ENCODE measurements around the gene KCND2.
"Not testable (repeated sequence)": the region's sequence is repeated elsewhere in the genome, so short reads cannot be mapped to it uniquely, and the experiment has no call there.

The KCND2 gene

DNA sequence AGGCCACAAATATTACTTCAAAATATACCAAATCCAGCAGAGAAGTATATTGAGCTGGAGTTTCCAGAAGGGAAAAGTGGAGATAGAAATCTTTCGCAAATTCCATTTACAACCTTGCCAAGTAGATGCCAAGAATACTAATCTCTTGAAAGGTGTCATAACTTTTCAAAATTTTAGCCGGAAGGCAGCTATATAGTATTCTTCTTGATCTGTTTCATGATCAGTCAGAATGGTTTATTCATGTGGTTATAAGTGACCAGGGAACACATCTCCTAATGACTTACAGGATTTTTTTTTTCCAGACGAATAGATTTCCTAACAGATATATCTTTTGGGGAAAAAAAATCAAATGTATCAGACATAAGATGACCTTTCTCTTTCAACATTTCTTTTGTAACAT is 314.3 kb downstream of the KCND2 start:
- no peak for DNase-seq (ENCODE audit: low spot score)

DNA sequence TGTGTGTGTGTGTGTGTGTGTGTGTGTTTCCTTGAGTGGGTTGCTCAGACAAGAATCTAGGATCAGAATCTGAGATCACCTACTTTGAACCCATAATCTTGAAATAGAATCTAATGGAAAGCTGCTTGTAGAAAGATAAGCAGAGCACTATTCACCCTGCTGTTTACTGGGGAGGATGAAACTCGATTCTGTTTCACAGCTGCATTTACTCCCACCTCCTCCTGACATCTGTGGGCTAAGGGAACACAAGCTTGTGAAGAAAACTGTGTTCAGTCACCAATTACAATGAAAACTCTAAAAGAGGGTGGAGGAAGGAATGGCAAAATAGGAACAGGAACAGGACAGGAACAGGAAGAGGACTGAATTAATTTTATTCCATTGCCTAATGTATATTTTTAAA is 315.4 kb downstream of the KCND2 start:
- DNase-seq (ENCODE audit: low spot score) = no peak

DNA sequence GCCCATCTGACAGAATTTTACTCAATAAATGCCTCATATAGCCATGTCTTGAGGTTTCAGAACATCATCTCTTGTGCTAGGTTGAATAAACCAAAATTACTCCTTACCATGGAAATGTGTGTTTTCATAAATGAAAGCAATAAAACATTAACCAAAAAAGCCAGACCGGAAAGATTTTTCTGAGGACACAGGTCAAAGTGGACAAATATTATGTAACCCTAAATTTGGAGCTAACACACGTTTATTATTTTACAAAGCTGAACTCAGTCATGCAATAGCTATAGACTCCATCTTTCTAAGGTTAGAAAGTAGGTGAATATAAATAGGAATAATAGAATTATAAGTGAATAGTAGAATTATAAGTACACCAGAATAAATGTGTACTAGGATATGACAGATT is 315.9 kb downstream of the KCND2 start:
- DNase-seq (ENCODE audit: low spot score) = no peak

DNA sequence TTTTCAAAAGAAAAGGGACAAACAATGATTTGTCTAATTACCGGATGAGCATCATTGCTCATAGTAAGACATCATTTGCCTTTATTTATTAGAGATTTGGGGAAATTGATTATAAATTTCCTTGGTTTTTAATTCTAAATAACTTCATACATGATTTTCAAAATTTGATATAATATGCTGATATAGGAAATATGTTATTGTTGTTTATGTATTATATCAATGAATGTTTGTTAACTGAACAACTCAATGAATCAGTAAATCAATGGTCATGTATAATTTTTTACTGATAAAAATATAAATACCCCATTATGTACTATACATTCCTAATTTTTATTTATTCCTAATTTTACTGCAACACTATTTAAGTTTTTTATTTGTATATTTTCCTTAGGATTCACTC is 327.6 kb downstream of the KCND2 start:
- no peak for DNase-seq (ENCODE audit: low spot score)

DNA sequence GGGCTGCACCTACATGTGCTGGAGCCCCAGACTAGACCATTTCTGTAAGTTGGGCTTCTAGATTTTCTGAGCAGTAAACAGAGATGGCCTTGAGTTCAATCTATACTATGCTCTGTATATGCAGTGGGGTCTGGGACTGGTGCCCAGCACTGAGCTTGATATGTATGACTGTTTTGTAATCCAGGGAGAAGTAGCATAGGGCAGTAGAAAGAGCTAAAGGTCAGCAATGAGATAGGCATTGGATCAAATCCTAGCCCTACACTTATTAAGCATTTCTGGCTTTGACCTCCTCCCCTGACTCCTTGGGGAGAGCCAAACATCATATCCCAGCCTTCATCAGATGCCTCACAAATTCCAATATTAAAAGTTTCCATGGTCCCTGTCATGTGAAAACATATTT is 330.4 kb downstream of the KCND2 start:
- no peak for DNase-seq (ENCODE audit: low spot score)

DNA sequence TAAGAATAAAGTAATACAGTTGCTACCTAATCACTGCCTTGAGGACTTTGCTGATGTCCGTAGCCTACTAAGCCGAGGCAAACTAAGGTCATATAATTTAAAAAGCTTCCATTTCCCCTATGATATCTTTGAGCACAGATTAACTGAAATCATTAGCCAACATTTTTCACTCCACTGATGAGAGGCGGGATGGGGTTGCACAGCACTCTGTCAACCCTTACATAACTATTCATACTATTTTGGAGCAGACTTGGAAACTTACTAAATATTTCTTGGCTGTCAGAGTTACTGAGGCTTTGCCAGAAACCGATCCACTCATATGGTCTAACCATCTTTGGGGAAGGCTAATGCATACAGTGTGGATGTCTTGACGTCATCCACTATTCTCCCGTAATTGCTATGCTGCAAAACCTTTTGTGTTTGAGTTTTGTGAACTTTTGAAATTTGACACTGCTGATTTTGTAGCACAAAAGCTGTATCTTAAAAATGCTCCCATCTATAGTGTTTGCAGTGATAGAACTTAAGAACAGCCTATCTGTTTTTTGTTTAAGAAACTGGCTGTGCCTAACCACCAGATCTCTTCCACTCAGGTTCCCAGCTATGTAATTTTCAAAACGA is 336.3 kb downstream of the KCND2 start:
- no peak for DNase-seq (ENCODE audit: low spot score)

DNA sequence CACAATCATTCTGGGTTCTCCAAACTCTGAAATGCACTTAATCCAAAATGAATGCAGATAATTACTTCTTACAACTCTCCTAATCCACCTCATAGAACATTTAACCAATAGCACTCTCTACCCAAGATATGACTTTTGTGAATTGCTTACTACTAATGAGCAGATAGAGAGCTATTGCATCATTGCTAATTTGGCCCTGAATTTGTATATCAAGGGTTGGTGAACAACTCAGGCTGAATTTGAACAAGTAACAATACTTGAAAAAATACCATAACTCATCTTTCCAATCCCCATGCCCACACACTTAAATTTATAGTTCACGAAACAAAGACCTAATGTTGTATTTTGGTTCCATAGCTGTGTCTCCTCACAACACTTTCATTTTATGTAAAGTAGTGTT is 339.0 kb downstream of the KCND2 start:
- DNase-seq (ENCODE audit: low spot score) = no peak

DNA sequence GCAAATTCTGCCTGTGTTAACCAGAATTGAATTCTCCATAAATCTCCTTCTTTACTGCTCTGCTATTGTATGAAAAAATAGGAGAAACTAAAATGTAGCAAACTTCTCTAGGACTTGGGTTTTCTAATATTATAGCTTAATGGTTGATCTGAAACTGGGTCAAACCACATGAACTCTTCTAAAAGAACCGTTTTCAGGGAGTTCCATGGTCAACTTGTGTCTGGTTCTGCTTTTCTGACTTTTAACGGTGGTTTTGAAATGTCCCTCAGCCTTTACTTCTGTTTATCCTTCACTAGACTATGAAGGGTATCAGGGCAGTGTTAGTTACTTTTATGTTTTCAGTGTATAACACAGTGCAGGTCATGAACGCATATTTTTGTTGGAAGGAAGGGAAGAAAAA is 342.7 kb downstream of the KCND2 start:
- DNase-seq (ENCODE audit: low spot score) = no peak

DNA sequence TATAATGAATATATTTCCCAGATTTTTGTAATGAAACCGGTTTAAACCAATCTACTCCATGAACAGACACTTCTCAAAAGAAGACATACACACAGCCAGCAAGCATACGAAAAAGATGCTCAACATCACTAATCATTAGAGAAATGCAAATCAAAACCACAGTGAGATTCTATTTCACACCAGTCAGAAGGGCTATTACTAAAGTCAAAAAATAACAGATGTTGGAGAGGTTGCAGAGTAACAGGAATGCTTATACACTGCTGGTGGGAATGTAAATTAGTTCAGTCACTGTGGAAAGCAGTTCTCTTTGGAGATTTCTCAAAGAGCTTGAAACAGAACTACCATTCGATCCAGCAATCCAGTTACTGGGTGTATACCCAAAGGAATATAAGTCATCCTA is 344.3 kb downstream of the KCND2 start:
- no peak for DNase-seq (ENCODE audit: low spot score)

DNA sequence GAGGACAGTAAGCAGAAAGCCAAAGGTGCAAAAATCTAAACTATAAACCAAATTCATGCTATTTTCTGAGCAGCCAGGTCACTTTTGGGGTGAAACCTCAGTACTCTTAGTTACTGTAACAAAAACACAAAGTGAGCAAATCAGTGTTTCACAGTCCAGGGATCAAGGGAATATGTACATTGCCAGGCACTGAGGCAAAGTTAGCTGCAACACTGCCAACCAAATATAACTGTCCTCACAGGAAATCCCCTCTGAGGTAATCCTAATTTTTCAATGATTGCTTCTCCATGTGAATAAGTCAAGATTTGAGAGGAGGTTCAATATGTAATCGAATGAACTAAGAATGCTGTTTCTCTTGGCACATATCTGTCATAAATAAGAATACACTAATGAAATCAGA is 355.3 kb downstream of the KCND2 start:
- no peak for DNase-seq (ENCODE audit: low spot score)

DNA sequence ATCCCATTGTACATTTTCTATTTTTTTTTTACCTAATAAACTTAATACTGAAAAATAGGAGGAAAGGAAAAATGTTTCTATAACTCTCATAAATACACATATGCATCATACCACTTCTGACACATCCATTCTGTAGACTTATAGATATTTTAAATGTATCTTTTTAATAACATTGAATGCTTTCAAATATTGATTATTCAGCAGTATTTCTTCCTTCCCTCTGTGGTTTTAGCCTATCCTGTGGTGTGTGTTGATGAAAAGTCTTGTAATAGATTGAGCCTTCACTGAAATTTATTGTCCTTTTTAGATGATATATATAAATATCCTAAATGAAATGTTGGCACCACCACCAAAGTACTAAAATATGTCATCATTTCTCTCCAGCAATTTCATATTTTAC is 366.9 kb downstream of the KCND2 start:
- DNase-seq (ENCODE audit: low spot score) = no peak

DNA sequence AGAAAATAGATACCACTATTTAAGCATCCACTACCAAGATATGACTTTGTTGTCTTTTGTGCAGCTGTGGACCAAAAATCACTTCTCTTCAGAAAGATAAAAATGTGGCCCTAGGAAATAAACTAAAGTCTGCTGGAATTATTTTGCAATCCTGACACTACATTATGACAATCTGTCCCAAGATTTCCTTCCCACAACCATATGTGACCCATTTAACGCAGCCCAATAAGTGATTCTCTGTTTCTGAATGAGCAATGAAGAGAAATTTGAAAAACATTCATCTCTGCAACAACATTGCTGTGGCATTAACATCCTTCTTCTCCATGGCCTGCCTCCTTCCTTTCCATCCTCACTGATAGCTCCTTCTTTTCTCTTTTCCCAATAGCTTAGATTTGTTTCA is 373.0 kb downstream of the KCND2 start:
- no peak for DNase-seq (ENCODE audit: low spot score)

DNA sequence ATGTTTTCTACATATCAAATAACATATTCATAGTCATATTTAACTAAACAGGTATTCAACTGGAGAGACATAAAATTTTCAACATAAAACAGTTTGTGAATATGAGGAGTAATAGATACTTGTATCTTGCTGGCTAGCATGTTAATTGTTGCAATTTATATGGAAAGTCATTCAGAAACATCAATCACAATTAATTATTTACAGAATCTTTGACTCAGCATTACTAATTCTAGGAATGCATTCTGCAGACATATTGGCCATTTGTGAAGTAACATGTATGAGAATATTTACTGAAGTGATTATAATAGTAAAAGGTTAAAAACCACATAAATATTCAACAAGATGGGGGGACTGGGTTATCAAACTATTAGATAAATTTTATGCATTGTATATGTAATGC is 381.3 kb downstream of the KCND2 start:
- DNase-seq (ENCODE audit: low spot score) = no peak

DNA sequence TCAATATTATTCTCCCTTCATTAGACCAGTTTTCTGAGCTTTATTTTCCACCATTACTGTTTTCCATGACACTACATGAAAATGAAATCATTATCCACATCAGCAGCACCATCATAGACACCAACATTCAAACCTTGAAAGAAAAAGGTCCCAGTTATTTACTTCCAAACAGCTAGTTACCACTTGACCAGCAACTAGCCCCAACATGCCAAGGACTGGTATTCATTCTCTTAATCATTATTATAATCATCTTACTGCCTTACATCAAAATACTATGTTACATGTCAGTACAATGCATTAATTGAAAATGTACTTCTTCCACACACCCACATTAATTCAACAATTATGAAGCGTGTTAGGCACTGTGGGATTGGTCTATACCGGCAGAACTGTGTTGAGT is 385.5 kb downstream of the KCND2 start:
- no peak for DNase-seq (ENCODE audit: low spot score)

DNA sequence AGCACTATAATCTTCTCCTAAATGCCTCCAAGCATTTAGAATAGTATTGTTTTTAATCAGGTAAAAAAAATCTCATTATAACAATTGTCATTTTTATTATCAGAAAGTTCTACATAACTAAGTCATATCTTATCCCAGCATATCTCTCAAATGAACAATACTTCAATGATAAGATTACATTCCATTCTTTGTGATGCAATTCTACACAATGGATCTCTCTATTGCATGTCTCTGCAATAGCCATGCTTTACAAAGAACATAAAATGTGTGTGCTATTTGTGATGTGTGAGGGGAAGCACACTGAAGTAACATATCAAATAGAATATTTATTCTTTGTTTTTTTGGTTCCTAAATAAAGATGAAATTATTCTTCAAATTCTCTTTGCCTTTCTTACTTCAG is 389.3 kb downstream of the KCND2 start:
- no peak for DNase-seq (ENCODE audit: low spot score)

DNA sequence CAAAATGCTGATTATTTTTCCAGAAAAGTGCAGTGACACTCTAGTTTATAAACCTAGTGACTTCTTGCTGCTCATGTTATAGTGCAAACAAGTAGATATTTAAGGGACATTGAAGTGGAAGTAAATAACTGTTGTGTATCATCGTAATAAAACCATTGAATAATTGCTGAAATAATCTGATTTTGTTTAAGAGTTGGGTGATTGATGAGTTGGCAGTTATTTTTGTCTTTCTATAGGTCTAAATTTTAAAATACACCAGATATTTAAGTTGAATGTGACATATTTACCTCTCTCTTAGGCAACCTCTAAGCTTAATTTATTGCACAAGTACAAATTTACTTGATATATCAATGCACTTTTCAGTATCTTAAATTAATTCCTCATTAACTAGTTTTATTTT is 392.1 kb downstream of the KCND2 start:
- DNase-seq (ENCODE audit: low spot score) = no peak

DNA sequence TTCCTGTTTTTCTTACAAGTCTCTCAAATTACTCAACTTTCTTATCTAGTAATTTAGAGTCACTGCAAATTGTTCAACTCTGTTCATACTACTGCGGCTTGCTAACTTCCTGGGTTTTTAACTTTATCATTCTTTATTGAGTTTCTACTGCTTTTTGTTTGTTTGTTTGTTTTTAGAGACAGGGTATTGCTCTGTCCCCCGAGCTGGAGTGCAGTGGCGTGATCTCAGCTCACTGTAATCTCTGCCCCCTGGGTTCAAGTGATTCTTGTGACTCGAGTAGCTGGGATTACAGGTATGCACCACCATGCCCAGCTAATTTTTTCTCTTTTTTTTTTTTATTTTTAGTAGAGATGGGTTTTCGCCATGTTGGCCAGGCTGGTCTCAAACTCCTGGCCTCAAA is 402.1 kb downstream of the KCND2 start:
- DNase-seq (ENCODE audit: low spot score) = no peak

DNA sequence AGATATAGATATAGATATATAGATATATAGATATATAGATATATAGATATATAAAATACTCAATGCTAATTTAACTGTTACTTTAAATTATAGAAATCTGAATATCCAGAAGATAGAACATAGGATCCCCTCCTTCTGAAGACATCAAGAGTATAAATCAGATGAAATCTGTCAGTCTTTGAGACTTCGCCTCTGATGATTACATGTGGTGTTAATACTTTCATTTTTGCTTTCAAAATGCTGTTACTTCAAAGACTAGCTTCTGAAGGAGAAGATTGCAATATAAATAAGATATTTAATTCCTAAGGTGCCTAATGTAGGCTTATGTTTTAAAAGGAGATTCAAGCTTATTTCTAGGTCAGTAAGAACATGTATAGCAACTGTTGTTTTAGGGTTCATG is 404.6 kb downstream of the KCND2 start:
- DNase-seq (ENCODE audit: low spot score) = no peak

DNA sequence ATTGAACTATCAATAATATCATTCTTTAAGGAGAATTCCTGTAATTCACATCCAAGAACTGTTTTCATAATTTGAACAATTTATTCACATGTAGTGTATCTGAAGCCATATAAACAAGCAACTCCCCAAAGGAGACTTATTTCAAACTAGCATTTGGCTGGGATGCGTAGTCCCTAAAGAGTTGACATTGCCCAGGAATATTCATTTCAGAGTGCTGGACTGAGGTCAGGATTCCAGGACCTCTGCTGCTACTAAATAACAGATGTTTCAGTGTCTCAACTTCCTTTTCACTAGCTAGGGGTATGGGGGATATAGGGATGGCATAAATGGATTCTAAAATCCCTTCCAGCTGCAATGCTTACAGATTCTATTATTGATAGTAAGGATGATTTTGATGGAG is 408.0 kb downstream of the KCND2 start:
- no peak for DNase-seq (ENCODE audit: low spot score)

DNA sequence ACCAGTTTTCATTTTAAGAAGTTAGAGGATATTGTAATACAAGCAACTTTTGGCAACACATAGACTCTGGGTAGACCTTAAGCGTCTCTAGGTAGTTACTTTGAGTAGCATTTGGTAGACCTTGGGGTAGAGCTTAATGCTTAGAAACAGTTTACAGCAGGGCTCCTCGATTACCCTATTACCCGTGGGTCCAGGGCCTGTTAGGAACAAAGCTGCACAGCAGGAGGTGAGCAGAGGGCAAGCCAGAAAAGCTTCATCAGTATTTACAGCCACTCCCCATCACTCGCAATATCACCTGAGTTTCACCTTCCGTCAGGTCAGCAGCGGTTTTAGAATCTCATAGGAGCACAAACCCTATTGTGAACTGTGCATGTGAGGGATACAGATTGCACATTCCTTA is 411.5 kb downstream of the KCND2 start:
- DNase-seq (ENCODE audit: low spot score) = no peak

DNA sequence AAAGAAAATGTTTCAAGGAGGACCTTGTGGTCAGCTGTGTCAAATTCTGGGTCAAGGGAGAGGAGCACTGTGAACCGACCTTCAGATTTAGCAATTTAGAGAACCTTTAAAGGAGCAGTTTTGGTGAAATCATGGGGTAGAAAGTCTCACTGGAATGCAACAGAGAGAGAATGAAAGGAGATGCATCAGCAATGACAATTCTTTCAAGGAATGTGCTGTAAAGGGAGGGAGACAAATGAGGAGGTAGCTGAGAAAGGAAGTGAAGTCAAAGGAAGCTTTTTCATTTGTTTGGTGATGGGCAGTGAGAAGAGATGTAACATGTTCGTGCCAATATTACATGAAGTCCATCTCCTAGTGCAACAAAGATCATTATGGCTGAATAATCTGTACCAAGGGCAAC is 418.9 kb downstream of the KCND2 start:
- DNase-seq (ENCODE audit: low spot score) = no peak

DNA sequence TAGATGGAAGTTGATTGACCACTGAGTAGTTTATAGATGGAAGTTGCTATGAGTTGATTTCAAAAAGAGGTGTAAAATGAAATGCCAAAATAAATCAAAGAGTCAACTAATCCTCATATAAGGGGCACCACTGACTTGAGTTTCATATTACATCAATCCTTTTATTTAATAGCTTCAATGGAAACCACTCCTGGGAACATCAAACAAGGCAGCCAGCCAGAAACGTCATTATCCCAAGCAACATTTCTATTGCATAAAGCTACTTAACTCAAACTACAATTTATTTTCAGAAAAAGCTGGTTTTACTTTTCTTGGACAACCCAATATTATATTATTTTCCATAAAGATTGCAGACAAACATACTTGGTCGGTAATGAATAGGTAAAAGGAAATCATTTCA is 422.9 kb downstream of the KCND2 start:
- no peak for DNase-seq (ENCODE audit: low spot score)

DNA sequence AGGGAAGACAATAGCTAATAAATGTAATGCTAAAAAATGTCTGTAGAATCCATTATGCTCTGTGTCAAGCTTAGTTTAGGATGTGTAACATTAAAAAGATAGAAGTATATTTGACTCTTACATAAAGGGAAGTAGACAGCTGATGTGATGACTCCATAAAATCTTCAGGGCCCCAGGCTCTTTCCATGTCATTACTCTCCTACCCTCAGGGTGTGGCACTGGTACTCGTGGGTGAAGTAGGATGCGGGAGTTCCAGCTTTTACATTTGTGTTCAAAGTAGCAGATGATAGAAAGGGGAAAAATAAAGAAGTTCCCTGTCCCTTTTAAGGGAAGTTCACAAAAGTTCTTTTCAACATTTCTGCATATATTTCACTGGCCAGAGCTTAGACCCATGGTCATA is 427.8 kb downstream of the KCND2 start:
- DNase-seq (ENCODE audit: low spot score) = no peak

DNA sequence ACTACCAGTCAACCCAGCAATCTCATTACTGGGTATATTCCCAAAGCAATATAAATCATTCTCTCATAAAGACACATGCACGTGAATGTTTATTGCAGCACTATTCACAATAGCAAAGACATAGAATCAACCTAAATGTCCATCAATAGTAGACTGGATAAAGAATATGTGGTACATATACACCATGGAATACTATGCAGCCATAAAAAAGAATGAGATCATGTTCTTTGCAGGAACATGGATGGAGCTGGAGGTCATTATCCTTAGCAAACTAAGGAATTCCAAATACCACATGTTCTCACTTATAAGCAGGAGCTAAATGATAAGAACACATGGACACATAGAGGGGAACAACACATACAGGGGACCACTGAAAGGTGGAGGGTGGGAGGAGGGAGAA is 429.4 kb downstream of the KCND2 start:
- DNase-seq (ENCODE audit: low spot score) = not testable (repeated sequence)
